ENCODE results near the gene RFX1. TPM values are rescaled to one million over a fixed set of nuclear protein-coding genes. Genes with fewer than 3 reads are reported as not detected.
"Not testable (repeated sequence)": the region's sequence is repeated elsewhere in the genome, so short reads cannot be mapped to it uniquely, and the experiment has no call there.

RFX1 gene
- total and polyA plus RNA-seq, 3 experiments from 2014 or later: 3.1 to 13.6 (median 13.0) TPM

DNA sequence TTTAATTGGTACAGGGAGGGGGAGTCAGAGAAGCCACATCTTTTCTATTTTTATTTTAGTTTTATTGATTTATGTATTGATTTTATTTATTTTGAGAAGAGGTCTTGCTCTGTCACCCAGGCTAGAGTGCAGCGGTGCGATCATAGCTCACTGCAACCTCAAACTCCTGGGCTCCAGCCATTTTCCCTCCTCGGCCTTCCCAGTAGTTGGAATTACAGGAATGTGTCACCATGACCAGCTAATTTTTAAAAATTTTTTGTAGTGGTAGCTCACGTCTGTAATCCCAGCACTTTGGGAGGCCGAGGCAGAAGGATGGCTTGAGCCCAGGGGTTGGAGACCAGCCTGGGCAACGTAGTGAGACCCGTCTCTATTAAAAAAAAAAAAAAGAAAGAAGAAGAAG, 29.6 kb upstream of the RFX1 start:
- DNase-seq: no peak
- H3K4me3 Mint-ChIP-seq: peak overlapping the region in 1 of 7 donors; percentile 44
- H3K36me3 Mint-ChIP-seq: peaks cover 3 to 55% (median 5%) of the 10 kb centered on the region in 3 donors
- H3K27ac ChIP-seq (ENCODE audit: low read depth, low read length): no peak overlapping the region
- H3K27me3 ChIP-seq (ENCODE audit: insufficient read depth, low read length, poor library complexity, severe bottlenecking): no peaks in the 10 kb centered on the region
- H3K4me3 ChIP-seq (ENCODE audit: low read length): no peak overlapping the region
- no peaks in the 10 kb centered on the region for H3K27me3 Mint-ChIP-seq
- H3K36me3 ChIP-seq (ENCODE audit: insufficient read depth, low read length): peaks cover 18% of the 10 kb centered on the region
- peaks cover 22 to 39% (median 36%) of the 10 kb centered on the region in 3 donors for H3K4me1 Mint-ChIP-seq
- H3K4me1 ChIP-seq (ENCODE audit: insufficient read depth, low read length): peaks cover 18% of the 10 kb centered on the region
- H3K27ac Mint-ChIP-seq: peak overlapping the region in 1 of 8 donors; percentile 26
- no peaks in the 10 kb centered on the region for H3K9me3 ChIP-seq (ENCODE audit: low read length)
- POLR2A ChIA-PET: interaction anchor here (0.6 to 0.7 kb wide), 3 partner anchors 77 to 209 kb away, joined by 3 to 4 read pairs (median 3); no protein-coding TSS in a partner anchor
- no peaks in the 10 kb centered on the region for H3K9me3 Mint-ChIP-seq
- CTCF ChIA-PET: interaction anchor here (1.0 to 1.6 kb wide), 2 partner anchors 13 to 132 kb away, joined by 3 read pairs; no protein-coding TSS in a partner anchor

DNA sequence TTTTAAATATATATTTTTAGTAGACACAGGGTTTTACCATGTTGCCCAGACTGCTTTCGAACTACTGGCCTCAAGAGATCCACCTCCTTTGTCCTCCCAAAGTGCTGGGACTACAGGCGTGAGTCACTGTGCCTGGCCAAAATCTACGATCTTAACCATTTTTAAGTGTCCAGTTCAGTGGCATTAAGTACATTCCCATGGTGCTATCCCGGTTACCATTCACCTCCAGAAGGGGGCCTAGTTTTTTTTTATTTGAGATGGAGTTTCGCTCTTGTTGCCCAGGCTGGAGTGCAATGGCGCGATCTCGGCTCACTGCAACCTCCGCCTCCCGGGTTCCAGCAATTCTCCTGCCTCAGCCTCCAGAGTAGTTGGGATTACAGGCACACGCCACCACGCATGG, 29.0 kb upstream of the RFX1 start:
- Mint-ChIP-seq H3K4me1 (peaks cover 25 to 44% (median 40%) of the 10 kb centered on the region in 3 donors), H3K36me3 (peaks cover 3 to 50% (median 5%) of the 10 kb centered on the region in 3 donors)
- DNase-seq; H3K4me3 Mint-ChIP-seq; H3K9me3 ChIP-seq (ENCODE audit: low read length); H3K27ac ChIP-seq (ENCODE audit: low read depth, low read length); H3K27me3 ChIP-seq (ENCODE audit: insufficient read depth, low read length, poor library complexity, severe bottlenecking); H3K4me3 ChIP-seq (ENCODE audit: low read length); H3K9me3 Mint-ChIP-seq; POLR2A ChIA-PET; H3K27ac Mint-ChIP-seq; H3K27me3 Mint-ChIP-seq: not testable (repeated sequence)
- peaks cover 18% of the 10 kb centered on the region for H3K36me3 ChIP-seq (ENCODE audit: insufficient read depth, low read length)
- H3K4me1 ChIP-seq (ENCODE audit: insufficient read depth, low read length): peaks cover 23% of the 10 kb centered on the region
- CTCF ChIA-PET: interaction anchor here (1.0 to 1.6 kb wide), 2 partner anchors 14 to 132 kb away, joined by 3 read pairs; no protein-coding TSS in a partner anchor

DNA sequence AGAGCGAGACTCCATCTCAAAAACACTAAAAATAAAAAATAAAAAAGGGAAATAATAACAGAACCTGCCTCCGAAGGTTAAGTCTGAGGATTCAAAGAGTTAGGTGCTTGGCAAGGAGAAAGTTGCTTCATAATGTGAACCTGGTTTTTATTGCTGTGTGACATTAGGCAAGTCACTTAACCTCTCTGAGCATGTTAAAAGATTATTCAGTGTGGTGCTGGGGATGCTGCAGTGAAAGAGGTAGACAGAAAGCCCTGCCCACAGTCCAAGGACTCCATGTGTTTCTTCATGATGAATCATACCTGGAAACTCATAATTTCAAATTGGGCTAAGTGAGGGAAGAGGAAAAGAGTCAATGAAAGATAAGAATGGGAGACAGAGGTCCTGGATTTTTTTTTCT, 27.8 kb upstream of the RFX1 start:
- ChIA-PET POLR2A (no interaction called here), CTCF (interaction anchor here (1.5 kb wide), 1 partner anchor 8 kb away, joined by 4 read pairs; no protein-coding TSS in a partner anchor)
- no peak overlapping the region for H3K27ac ChIP-seq (ENCODE audit: low read depth, low read length)
- Mint-ChIP-seq H3K4me3 (peak overlapping the region; percentile 13 to 68 (median 57)), H3K27me3 (no peaks in the 10 kb centered on the region), H3K27ac (peak overlapping the region; percentile 37 to 92 (median 64)), H3K36me3 (peaks cover 3 to 38% (median 5%) of the 10 kb centered on the region in 3 donors), H3K4me1 (peaks cover 25 to 46% (median 43%) of the 10 kb centered on the region in 3 donors), H3K9me3 (no peaks in the 10 kb centered on the region)
- peaks cover 24% of the 10 kb centered on the region for H3K4me1 ChIP-seq (ENCODE audit: insufficient read depth, low read length)
- H3K27me3 ChIP-seq (ENCODE audit: insufficient read depth, low read length, poor library complexity, severe bottlenecking): no peaks in the 10 kb centered on the region
- peaks cover 7% of the 10 kb centered on the region for H3K36me3 ChIP-seq (ENCODE audit: insufficient read depth, low read length)
- no peak overlapping the region for H3K4me3 ChIP-seq (ENCODE audit: low read length)
- DNase-seq: no peak
- no peaks in the 10 kb centered on the region for H3K9me3 ChIP-seq (ENCODE audit: low read length)

DNA sequence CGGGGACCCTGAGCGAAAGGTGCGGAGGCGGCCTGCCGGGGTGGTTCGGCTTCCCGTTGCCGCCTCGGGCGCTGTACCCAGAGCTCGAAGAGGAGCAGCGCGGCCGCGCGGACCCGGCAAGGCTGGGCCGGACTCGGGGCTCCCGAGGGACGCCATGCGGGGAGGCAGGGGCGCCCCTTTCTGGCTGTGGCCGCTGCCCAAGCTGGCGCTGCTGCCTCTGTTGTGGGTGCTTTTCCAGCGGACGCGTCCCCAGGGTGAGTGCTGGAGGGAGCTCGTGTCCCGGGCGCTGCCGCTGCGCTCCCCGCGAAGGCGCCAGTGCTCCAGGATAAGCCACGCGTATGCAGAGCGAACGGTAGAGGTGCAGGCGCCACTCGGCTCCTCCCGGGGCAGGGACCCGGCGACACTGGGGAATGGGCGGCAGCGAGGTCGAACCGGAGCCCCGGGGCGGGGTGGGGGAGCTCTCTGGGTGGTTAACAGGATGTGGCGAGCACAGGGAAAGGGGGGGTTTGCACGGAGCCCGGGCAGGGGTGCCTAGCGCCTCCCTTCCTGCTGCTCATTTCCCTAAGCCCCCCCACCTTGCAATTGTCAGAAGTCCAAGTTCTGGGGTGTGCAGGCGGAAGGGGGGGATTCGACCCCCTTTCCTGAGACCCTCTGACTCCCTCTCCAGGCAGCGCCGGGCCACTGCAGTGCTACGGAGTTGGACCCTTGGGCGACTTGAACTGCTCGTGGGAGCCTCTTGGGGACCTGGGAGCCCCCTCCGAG, 25.8 kb upstream of the RFX1 start, which contains the start of gene IL27RA:
Gene IL27RA (plus strand): TSS at position 44 of the 762 bp plus-strand sequence. CDS start 111 bp downstream, at position 155.
- POLR2A ChIA-PET: interaction anchor here (0.5 to 3.6 kb wide), 23 partner anchors 10 to 185 kb away, joined by 3 to 47 read pairs (median 4); partner anchors contain the start of genes DCAF15 and RFX1
- CTCF ChIA-PET: interaction anchor here (0.9 to 2.5 kb wide), 19 partner anchors 8 to 151 kb away, joined by 3 to 19 read pairs (median 4); partner anchors contain the start of genes BRME1, CC2D1A and RFX1
- peak; percentile 70 to 92 (median 83) for DNase-seq
- H3K27ac ChIP-seq (ENCODE audit: low read depth, low read length): peak within 1 kb of the TSS; percentile 97
- H3K4me3 ChIP-seq (ENCODE audit: low read length): peak within 1 kb of the TSS; percentile 69
- peaks cover 24% of the 10 kb centered on the region for H3K4me1 ChIP-seq (ENCODE audit: insufficient read depth, low read length)
- Mint-ChIP-seq H3K4me1 (peaks cover 23 to 43% (median 37%) of the 10 kb centered on the region in 3 donors), H3K4me3 (peak within 1 kb of the TSS; percentile 86 to 99 (median 94)), H3K36me3 (peaks cover 3 to 20% (median 5%) of the 10 kb centered on the region in 3 donors), H3K27me3 (no peaks in the 10 kb centered on the region), H3K9me3 (no peaks in the 10 kb centered on the region), H3K27ac (peak within 1 kb of the TSS; percentile 86 to 99 (median 98))
- H3K36me3 ChIP-seq (ENCODE audit: insufficient read depth, low read length): no peaks in the 10 kb centered on the region
- no peaks in the 10 kb centered on the region for H3K9me3 ChIP-seq (ENCODE audit: low read length)
- H3K27me3 ChIP-seq (ENCODE audit: insufficient read depth, low read length, poor library complexity, severe bottlenecking): no peaks in the 10 kb centered on the region

DNA sequence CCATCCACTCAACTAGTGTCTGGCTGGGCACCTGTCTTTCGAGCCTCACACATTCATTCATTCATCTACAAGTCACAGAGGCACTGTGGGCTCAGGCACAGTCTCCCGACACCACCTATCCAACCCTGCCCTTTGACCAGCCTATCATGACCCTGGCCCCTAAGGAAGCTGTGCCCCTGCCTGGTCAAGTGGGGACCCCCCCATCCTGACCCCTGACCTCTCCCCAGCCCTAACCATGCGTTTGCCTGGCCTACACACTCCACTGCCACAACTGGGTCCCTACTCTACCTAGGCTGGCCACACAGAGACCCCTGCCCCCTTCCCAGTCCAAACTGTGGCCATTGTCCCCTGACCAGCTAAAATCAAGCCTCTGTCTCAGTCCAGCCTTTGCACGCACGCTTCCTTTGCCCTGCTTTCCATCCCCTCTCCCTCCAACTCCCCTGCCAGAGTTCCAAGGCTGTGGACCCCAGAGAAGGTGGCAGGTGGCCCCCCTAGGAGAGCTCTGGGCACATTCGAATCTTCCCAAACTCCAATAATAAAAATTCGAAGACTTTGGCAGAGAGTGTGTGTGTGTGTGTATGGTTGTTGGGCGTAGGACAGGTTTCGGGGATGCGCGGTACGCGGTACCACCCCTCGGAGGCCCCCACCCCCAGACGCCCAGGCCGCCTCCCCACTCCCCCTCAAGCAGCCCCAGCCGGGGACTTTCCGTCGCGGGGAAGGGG, 25.0 kb upstream of the RFX1 start:
- DNase-seq: peak in 3 of 5 donors; percentile 69 to 90 (median 79)
- Histone ChIP-seq H3K27me3 (ENCODE audit: insufficient read depth, low read length, poor library complexity, severe bottlenecking) (no peaks in the 10 kb centered on the region), H3K4me1 (ENCODE audit: insufficient read depth, low read length) (peaks cover 24% of the 10 kb centered on the region), H3K27ac (ENCODE audit: low read depth, low read length) (peak overlapping the region; percentile 97), H3K36me3 (ENCODE audit: insufficient read depth, low read length) (no peaks in the 10 kb centered on the region), H3K4me3 (ENCODE audit: low read length) (peak overlapping the region; percentile 69), H3K9me3 (ENCODE audit: low read length) (no peaks in the 10 kb centered on the region)
- H3K27me3 Mint-ChIP-seq: no peaks in the 10 kb centered on the region
- peak overlapping the region; percentile 86 to 99 (median 94) for H3K4me3 Mint-ChIP-seq
- H3K36me3 Mint-ChIP-seq: peaks cover 3 to 16% (median 4%) of the 10 kb centered on the region in 3 donors
- ChIA-PET POLR2A (interaction anchor here (0.5 to 3.6 kb wide), 23 partner anchors 9 to 185 kb away, joined by 3 to 47 read pairs (median 5); partner anchors contain the start of genes DCAF15 and RFX1), CTCF (interaction anchor here (0.8 to 2.5 kb wide), 23 partner anchors 9 to 150 kb away, joined by 3 to 19 read pairs (median 4); partner anchors contain the start of genes ASF1B, BRME1, CC2D1A and MISP3)
- H3K27ac Mint-ChIP-seq: peak overlapping the region; percentile 86 to 99 (median 98)
- no peaks in the 10 kb centered on the region for H3K9me3 Mint-ChIP-seq
- peaks cover 22 to 40% (median 35%) of the 10 kb centered on the region in 3 donors for H3K4me1 Mint-ChIP-seq

DNA sequence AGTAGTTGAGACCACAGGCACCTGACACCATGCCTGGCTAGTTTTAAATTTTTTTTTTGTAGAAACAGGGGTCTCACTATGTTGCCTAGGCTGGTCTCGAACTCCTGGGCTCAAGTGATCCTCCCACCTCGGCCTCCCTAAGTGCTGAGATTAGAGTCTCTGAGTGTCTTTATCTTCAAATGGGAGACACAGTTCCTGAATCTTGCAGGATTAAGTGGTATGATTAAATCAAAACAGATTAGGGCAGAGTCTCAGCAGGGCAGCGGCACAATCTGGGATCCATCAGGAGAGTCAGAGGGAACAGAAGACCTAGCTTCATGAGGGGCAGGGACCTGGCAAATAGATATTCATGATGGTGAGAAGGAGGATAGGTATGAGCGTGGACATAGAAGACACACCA, 22.8 kb upstream of the RFX1 start:
- CTCF ChIA-PET: interaction anchor here (0.8 kb wide), 1 partner anchor 108 kb away, joined by 3 read pairs; no protein-coding TSS in a partner anchor
- Mint-ChIP-seq H3K27me3 (no peaks in the 10 kb centered on the region), H3K27ac (peak overlapping the region in 7 of 8 donors; percentile 19 to 93 (median 59)), H3K9me3 (no peaks in the 10 kb centered on the region), H3K4me3 (peak overlapping the region in 2 of 7 donors; percentile 28 to 78), H3K4me1 (peaks cover 19 to 32% (median 25%) of the 10 kb centered on the region in 3 donors), H3K36me3 (peaks cover under 1 to 8% (median under 1%) of the 10 kb centered on the region in 3 donors)
- peaks cover 21% of the 10 kb centered on the region for H3K4me1 ChIP-seq (ENCODE audit: insufficient read depth, low read length)
- no peak overlapping the region for H3K4me3 ChIP-seq (ENCODE audit: low read length)
- DNase-seq: no peak
- H3K9me3 ChIP-seq (ENCODE audit: low read length): no peaks in the 10 kb centered on the region
- H3K27ac ChIP-seq (ENCODE audit: low read depth, low read length): no peak overlapping the region
- no peaks in the 10 kb centered on the region for H3K27me3 ChIP-seq (ENCODE audit: insufficient read depth, low read length, poor library complexity, severe bottlenecking)
- POLR2A ChIA-PET: interaction anchor here (0.5 kb wide), 1 partner anchor 144 kb away, joined by 3 read pairs; no protein-coding TSS in a partner anchor
- no peaks in the 10 kb centered on the region for H3K36me3 ChIP-seq (ENCODE audit: insufficient read depth, low read length)

DNA sequence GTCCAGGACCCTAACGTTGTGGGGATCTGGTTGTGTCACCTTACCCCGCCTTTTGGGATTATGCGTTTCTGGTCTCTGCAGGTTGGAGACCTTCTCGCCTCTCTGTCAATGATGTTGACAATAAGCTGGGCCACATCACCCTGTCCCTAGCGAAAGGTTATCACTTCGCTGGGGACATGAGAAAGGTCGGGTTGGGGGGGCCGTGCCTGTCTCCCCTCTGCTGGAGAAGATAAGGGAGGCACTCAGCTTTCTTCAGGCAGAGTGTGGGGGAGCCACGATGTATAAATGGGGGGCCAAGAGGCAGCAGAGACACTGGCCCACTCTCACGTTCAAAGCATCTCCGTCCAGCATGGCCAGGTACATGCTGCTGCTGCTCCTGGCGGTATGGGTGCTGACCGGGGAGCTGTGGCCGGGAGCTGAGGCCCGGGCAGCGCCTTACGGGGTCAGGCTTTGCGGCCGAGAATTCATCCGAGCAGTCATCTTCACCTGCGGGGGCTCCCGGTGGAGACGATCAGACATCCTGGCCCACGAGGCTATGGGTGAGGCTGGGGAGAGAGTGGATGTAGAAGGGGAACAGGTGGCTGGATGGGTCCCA, 21.8 kb upstream of the RFX1 start, which contains the start of gene RLN3:
Gene RLN3 (plus strand): TSS at position 293 of the 595 bp plus-strand sequence. CDS start 57 bp downstream, at position 350.
- Histone ChIP-seq H3K36me3 (ENCODE audit: insufficient read depth, low read length) (no peaks in the 10 kb centered on the region), H3K4me3 (ENCODE audit: low read length) (no peak within 1 kb of the TSS), H3K9me3 (ENCODE audit: low read length) (no peaks in the 10 kb centered on the region), H3K27me3 (ENCODE audit: insufficient read depth, low read length, poor library complexity, severe bottlenecking) (no peaks in the 10 kb centered on the region), H3K27ac (ENCODE audit: low read depth, low read length) (no peak within 1 kb of the TSS), H3K4me1 (ENCODE audit: insufficient read depth, low read length) (peaks cover 16% of the 10 kb centered on the region)
- no peak for DNase-seq
- Mint-ChIP-seq H3K36me3 (peaks cover 0 to 7% (median 0%) of the 10 kb centered on the region in 3 donors), H3K27me3 (no peaks in the 10 kb centered on the region), H3K4me3 (peak within 1 kb of the TSS in 2 of 7 donors; percentile 28 to 78), H3K9me3 (no peaks in the 10 kb centered on the region), H3K4me1 (peaks cover 16 to 33% (median 22%) of the 10 kb centered on the region in 3 donors), H3K27ac (peak within 1 kb of the TSS in 7 of 8 donors; percentile 47 to 93 (median 63))
- ChIA-PET POLR2A (interaction anchor here (1.8 kb wide), 1 partner anchor 21 kb away, joined by 6 read pairs; the partner anchor contains the start of gene RFX1), CTCF (no interaction called here)

Data from CD8-positive, alpha-beta memory T cell (primary cell).